Pancreas (tissue), 10 donors: Measurements from ENCODE around the gene PFDN1. TPM values are rescaled to one million over a fixed set of nuclear protein-coding genes. Genes with fewer than 3 reads are reported as not detected.

Source experiments
- ATAC-seq, 4 donors: fragments of 200-7000 bp; cut with Tn5 transposase; one replicate each; pipeline versions ENCODE4 v1.8.0 to v1.9.1; 2020; ENCODE audit warnings: mild to moderate bottlenecking in 4 of 4, moderate library complexity in 4 of 4
- DNase-seq, 6 donors: peaks; one replicate each; pipeline ENCODE4 v3.0.0-alpha.2; 2020
- FAIRE-seq: peaks from 2 replicates; lab custom pipeline; 2012; peaks lifted over from hg19 to GRCh38; lab: Jason Lieb, UNC
- H3K27ac ChIP-seq, 4 donors: fragments of 200-600 bp; sonication (generic); 1 replicate in 3 of 4; 2 replicates in 1 of 4; pipeline versions ENCODE4 v1.5.0 to v1.8.0; 2020
- H3K27me3 ChIP-seq, 4 donors: fragments of 200-600 bp; one replicate each; pipeline ENCODE4 v1.8.0; 2021
- H3K36me3 ChIP-seq, 3 donors: fragments of 200-600 bp; sonication (generic) in 1 of 3; one replicate each; pipeline versions ENCODE4 v1.5.0 to v1.8.0; 2020 to 2021
- H3K4me1 ChIP-seq, 3 donors: fragments of 200-600 bp; one replicate each; pipeline ENCODE4 v1.8.0; 2021
- H3K4me3 ChIP-seq, 4 donors: fragments of 200-600 bp; sonication (generic) in 2 of 4; one replicate each; pipeline versions ENCODE4 v1.5.0 to v1.8.0; 2020 to 2021
- H3K9me3 ChIP-seq, 4 donors: fragments of 200-600 bp; one replicate each; pipeline ENCODE4 v1.8.0; 2021
- CTCF ChIP-seq, 4 donors: fragments of 200-600 bp; sonication (generic) in 3 of 4; IDR thresholded peaks; one replicate each; pipeline versions ENCODE4 v1.5.0 to v1.8.0; 2021; ENCODE audit warnings: antibody characterized with exemption in 4 of 4
- WGBS, 2 donors: extraction: QIAGEN DNeasy Blood & Tissue Kit; methylation state at CpG; one replicate each; pipeline ENCODE4 v1.1.7; 2013; 5-methylcytosine and 5-hydroxymethylcytosine counted together
- intact Hi-C, 3 donors: fragments of 100-400 bp; cut with DNase I; formaldehyde crosslinking; loops; one replicate each; pipeline versions ENCODE4 v1.11.1 to v1.14.2; 2022
- polyA plus RNA-seq, 2 donors: library from polyadenylated mRNA; stranded (reverse); fragments of 200-250 nt; gene quantifications; one replicate each; pipeline ENCODE4 v1.2.3, GENCODE V29; 2013
- total RNA-seq, 6 donors: library from RNA; stranded (reverse); fragmentation: NEBNext Ultra II Directional in 4 of 6; extraction: Animal tissue kit (Norgen Biotek cat#: 25700) in 4 of 6; gene quantifications; one replicate each; pipeline versions ENCODE4 v1.2.1 to v1.2.4, GENCODE V29; 2021 to 2023
- donor health status: healthy with polysubstance abuse.
- donor health status: DM: no; HTN: no; CAD: no; lungs with moderate emphysema.
- donor health status: DM: no; HTN: no; CAD: no.
- donor health status: control.
- donor health status: control.
- donor health status: Bipolar disorder and iron deficiency.
- donor health status: DM: yes; HTN: yes; CAD: no.
- donor health status: DM: no; HTN: no; CAD: no.
- donor health status: DM: no; HTN: no; CAD: no.
- donor health status: DM: yes; HTN: yes; CAD: no.

PFDN1 gene
- total and polyA plus RNA-seq, 8 donors, result 10.5 to 43.9 (median 17.5) TPM

GRCh38 chr5:140342896-140343295, 40.0 kb upstream of the PFDN1 start:
- Histone ChIP-seq H3K4me1 (peaks cover 0 to 18% (median 16%) of the 10 kb centered on the region in 3 donors), H3K4me3 (no peak overlapping the region), H3K27me3 (no peaks in the 10 kb centered on the region), H3K27ac (peak overlapping the region in 1 of 4 donors; percentile 3), H3K9me3 (no peaks in the 10 kb centered on the region), H3K36me3 (no peaks in the 10 kb centered on the region)
- 82 to 89% methylated on average over 1 of the region's 1 CpG for WGBS, 2 donors
- no peak for FAIRE-seq
- no peak for ATAC-seq
- TF ChIP-seq CTCF (IDR thresholded peaks at IDR 0.05), result no peak
- DNase-seq, result no peak
- intact Hi-C loops, result no loop called here

GRCh38 chr5:140342287-140342686, 39.4 kb upstream of the PFDN1 start:
- Histone ChIP-seq H3K27me3 (no peaks in the 10 kb centered on the region), H3K4me3 (no peak overlapping the region), H3K4me1 (peaks cover 0 to 18% (median 15%) of the 10 kb centered on the region in 3 donors), H3K36me3 (no peaks in the 10 kb centered on the region), H3K9me3 (no peaks in the 10 kb centered on the region), H3K27ac (peak overlapping the region in 1 of 4 donors; percentile 19)
- intact Hi-C loops, result no loop called here
- 77 to 88% methylated on average over 6 of the region's 6 CpGs for WGBS, 2 donors
- DNase-seq (no peak), ATAC-seq (no peak), FAIRE-seq (no peak)
- no peak for TF ChIP-seq CTCF (IDR thresholded peaks at IDR 0.05)

- H3K27me3 ChIP-seq, result no peaks in the 10 kb centered on the region
- H3K27ac ChIP-seq, result no peak overlapping the region
- intact Hi-C loops, result no loop called here
- TF ChIP-seq CTCF (IDR thresholded peaks at IDR 0.05), result no peak
- FAIRE-seq (no peak), DNase-seq (no peak), ATAC-seq (no peak)
- peaks cover 0 to 12% (median 9%) of the 10 kb centered on the region in 3 donors for H3K4me1 ChIP-seq
- no peak overlapping the region for H3K4me3 ChIP-seq
- H3K36me3 ChIP-seq, result no peaks in the 10 kb centered on the region
- no peaks in the 10 kb centered on the region for H3K9me3 ChIP-seq
- 86 to 90% methylated on average over 5 of the region's 5 CpGs for whole genome bisulfite sequencing, 2 donors
Measured at GRCh38 chr5:140341591-140341990, 38.7 kb upstream of the PFDN1 start.

- Histone ChIP-seq H3K4me1 (peaks cover 0 to 12% (median 9%) of the 10 kb centered on the region in 3 donors), H3K36me3 (no peaks in the 10 kb centered on the region)
Measured at GRCh38 chr5:140340605-140341121, 37.8 kb upstream of the PFDN1 start.

More at GRCh38 chr5:140340605-140341121, 37.8 kb upstream of the PFDN1 start:
- no peak for TF ChIP-seq CTCF (IDR thresholded peaks at IDR 0.05)
- H3K9me3 ChIP-seq, result no peaks in the 10 kb centered on the region
- H3K4me3 ChIP-seq, result no peak overlapping the region
- H3K27me3 ChIP-seq, result no peaks in the 10 kb centered on the region
- FAIRE-seq, result no peak
- no peak for ATAC-seq
- no peak overlapping the region for H3K27ac ChIP-seq
- intact Hi-C loops, result no loop called here
- no peak for DNase-seq
